Psoas muscle (tissue), 8 donors: ENCODE results near the gene NAT14. TPM values are rescaled to one million over a fixed set of nuclear protein-coding genes. Genes with fewer than 3 reads are reported as not detected.

Experiments used
- ATAC-seq, 4 donors: fragments of 200-7000 bp; cut with Tn5 transposase; one replicate each; pipeline ENCODE4 v1.9.1; 2020; ENCODE audit warnings: moderate library complexity in 3 of 4, mild to moderate bottlenecking in 2 of 4
- DNase-seq, 2 donors: peaks; one replicate each; pipeline ENCODE4 v3.0.0-alpha.2; 2020
- H3K27ac ChIP-seq: fragments of 200-600 bp; one replicate; pipeline ENCODE4 v1.8.0; 2022
- H3K27me3 ChIP-seq, 3 donors: fragments of 200-600 bp in 1 of 3; one replicate each; pipeline versions ENCODE4 v1.6.1 to v1.8.0; 2013 to 2022; ENCODE audit warnings: low read length in 2 of 3, mild to moderate bottlenecking in 2 of 3, moderate library complexity in 1 of 3; ENCODE audit not compliant: insufficient read depth in 3 of 3
- H3K36me3 ChIP-seq, 2 donors: fragments of 200-600 bp in 1 of 2; one replicate each; pipeline versions ENCODE4 v1.6.1 to v1.8.0; 2013 to 2022; ENCODE audit warnings: low read depth in 1 of 2, mild to moderate bottlenecking in 1 of 2, moderate library complexity in 1 of 2; ENCODE audit not compliant: insufficient read depth in 1 of 2
- H3K4me1 ChIP-seq: fragments of 200-600 bp; one replicate; pipeline ENCODE4 v1.8.0; 2022
- H3K4me3 ChIP-seq: fragments of 200-600 bp; one replicate; pipeline ENCODE4 v1.8.0; 2022; ENCODE audit warnings: mild to moderate bottlenecking
- H3K9me3 ChIP-seq: fragments of 200-600 bp; one replicate; pipeline ENCODE4 v1.8.0; 2022
- CTCF ChIP-seq: fragments of 200-600 bp; IDR thresholded peaks from one replicate; pipeline ENCODE4 v1.8.0; 2022; ENCODE audit warnings: antibody characterized with exemption
- WGBS, 3 donors: extraction: QIAGEN DNeasy Blood & Tissue Kit; methylation state at CpG; one replicate each; pipeline versions ENCODE4 v1.1.6 to v1.1.7; 2013; 5-methylcytosine and 5-hydroxymethylcytosine counted together
- intact Hi-C, 2 donors: fragments of 100-400 bp; cut with DNase I; formaldehyde crosslinking; loops; one replicate each; pipeline versions ENCODE4 v1.11.0 to v1.14.2; 2022
- polyA plus RNA-seq, 3 donors: library from polyadenylated mRNA; stranded (reverse); fragments of 200-250 nt; gene quantifications; one replicate each; pipeline ENCODE4 v1.2.3, GENCODE V29; 2013
- total RNA-seq, 4 donors: library from RNA; stranded (reverse); fragmentation: NEBNext Ultra II Directional in 2 of 4; extraction: Animal tissue kit (Norgen Biotek cat#: 25700) in 2 of 4; gene quantifications; one replicate each; pipeline versions ENCODE4 v1.2.1 to v1.2.4, GENCODE V29; 2021 to 2023
- donor health status: healthy with polysubstance abuse.
- donor health status: DM: no; HTN: no; CAD: no; lungs with moderate emphysema.
- donor health status: Bipolar disorder and iron deficiency.
- donor health status: healthy.
- donor health status: DM: yes; HTN: yes; CAD: no.
- donor health status: DM: no; HTN: no; CAD: no.
- donor health status: DM: no; HTN: no; CAD: no.
- donor health status: DM: yes; HTN: yes; CAD: no.

Gene NAT14
- total and polyA plus RNA-seq, 7 donors, result 2.0 to 6.3 (median 3.6) TPM

- H3K4me3 ChIP-seq, result no peak within 1 kb of the TSS
- DNase-seq, result no peak
- no peaks in the 10 kb centered on the region for H3K36me3 ChIP-seq
- intact Hi-C loops, result no loop called here
- H3K4me1 ChIP-seq, result no peaks in the 10 kb centered on the region
- no peak within 1 kb of the TSS for H3K27ac ChIP-seq
- no peak for ATAC-seq
- H3K27me3 ChIP-seq, result peaks cover 3 to 85% (median 47%) of the 10 kb centered on the region in 3 donors
- TF ChIP-seq CTCF, result no peak
- H3K9me3 ChIP-seq, result no peaks in the 10 kb centered on the region
- WGBS, 3 donors, result 2% methylated on average over 37 to 43 of the region's 43 CpGs
These were observed 41.8 kb upstream of the NAT14 start, which contains the start of gene SHISA7 for GRCh38 chr19:55443045-55443823. SHISA7 (minus strand) TSS chr19:55443300; CDS start chr19:55442863, 437 bp downstream.

- Histone ChIP-seq H3K36me3 (no peaks in the 10 kb centered on the region), H3K27me3 (peaks cover 3 to 78% (median 46%) of the 10 kb centered on the region in 3 donors), H3K4me3 (no peak overlapping the region), H3K9me3 (no peaks in the 10 kb centered on the region), H3K4me1 (no peaks in the 10 kb centered on the region), H3K27ac (no peak overlapping the region)
- ATAC-seq, result no peak
- intact Hi-C loops, result no loop called here
- 28 to 34% (median 31%) methylated on average over 18 of the region's 18 CpGs for WGBS, 3 donors
- DNase-seq, result no peak
- no peak for TF ChIP-seq CTCF
These were observed 41.0 kb upstream of the NAT14 start for GRCh38 chr19:55443824-55444480.

GRCh38 chr19:55444646-55445045, 40.3 kb upstream of the NAT14 start:
- no peaks in the 10 kb centered on the region for H3K36me3 ChIP-seq
- H3K4me3 ChIP-seq, result no peak overlapping the region
- H3K27ac ChIP-seq, result no peak overlapping the region
- no peak for DNase-seq
- TF ChIP-seq CTCF, result no peak
- H3K27me3 ChIP-seq, result peaks cover 3 to 77% (median 49%) of the 10 kb centered on the region in 3 donors
- no peaks in the 10 kb centered on the region for H3K4me1 ChIP-seq
- no peak for ATAC-seq
- H3K9me3 ChIP-seq, result no peaks in the 10 kb centered on the region
- 32 to 34% (median 33%) methylated on average over 11 of the region's 11 CpGs for WGBS, 3 donors
- intact Hi-C loops, result no loop called here

GRCh38 chr19:55446060-55446459, 38.9 kb upstream of the NAT14 start:
- intact Hi-C loops, result no loop called here
- no peak overlapping the region for H3K4me3 ChIP-seq
- H3K36me3 ChIP-seq, result no peaks in the 10 kb centered on the region
- no peaks in the 10 kb centered on the region for H3K4me1 ChIP-seq
- no peak overlapping the region for H3K27ac ChIP-seq
- 51 to 65% (median 52%) methylated on average over 7 to 8 of the region's 8 CpGs for WGBS, 3 donors
- ATAC-seq (no peak), DNase-seq (no peak)
- no peaks in the 10 kb centered on the region for H3K9me3 ChIP-seq
- TF ChIP-seq CTCF, result no peak
- H3K27me3 ChIP-seq, result peaks cover 3 to 65% (median 47%) of the 10 kb centered on the region in 3 donors
